ENCODE results near the gene DMD.

The DMD gene

DNA sequence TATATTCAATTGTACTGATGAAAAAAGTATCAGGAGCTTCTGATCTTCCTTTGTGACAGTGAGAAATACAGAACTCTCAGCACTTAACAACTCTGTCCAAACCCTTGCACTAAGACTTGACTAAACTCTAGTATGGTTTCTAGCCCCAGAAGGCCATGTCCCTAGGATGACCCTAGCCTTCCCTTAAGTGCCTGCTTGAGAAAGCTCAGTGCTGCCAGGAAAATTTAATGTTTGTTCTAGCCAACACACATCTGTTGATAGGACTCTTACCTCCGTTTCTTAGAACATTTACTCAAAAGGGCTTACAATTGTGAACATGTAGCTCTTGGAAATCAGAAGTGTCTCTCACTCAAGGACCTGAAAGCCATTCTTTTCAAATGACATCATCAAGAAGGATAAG is 1084.4 kb downstream of the DMD start:
- CTCF ChIA-PET: no interaction called here
- no peak for DNase-seq
- H3K4me3 Mint-ChIP-seq: no peak overlapping the region
- no peaks in the 10 kb centered on the region for H3K9me3 Mint-ChIP-seq
- no peak overlapping the region for H3K27ac Mint-ChIP-seq
- no peaks in the 10 kb centered on the region for H3K36me3 Mint-ChIP-seq
- no peaks in the 10 kb centered on the region for H3K27me3 Mint-ChIP-seq
- no peaks in the 10 kb centered on the region for H3K4me1 Mint-ChIP-seq

GRCh38 chrX:32118832-32119231 is 1092.5 kb downstream of the DMD start:
- no peak overlapping the region for H3K4me3 Mint-ChIP-seq
- no peaks in the 10 kb centered on the region for H3K4me1 Mint-ChIP-seq
- peaks cover 2% of the 10 kb centered on the region for H3K9me3 Mint-ChIP-seq

DNA sequence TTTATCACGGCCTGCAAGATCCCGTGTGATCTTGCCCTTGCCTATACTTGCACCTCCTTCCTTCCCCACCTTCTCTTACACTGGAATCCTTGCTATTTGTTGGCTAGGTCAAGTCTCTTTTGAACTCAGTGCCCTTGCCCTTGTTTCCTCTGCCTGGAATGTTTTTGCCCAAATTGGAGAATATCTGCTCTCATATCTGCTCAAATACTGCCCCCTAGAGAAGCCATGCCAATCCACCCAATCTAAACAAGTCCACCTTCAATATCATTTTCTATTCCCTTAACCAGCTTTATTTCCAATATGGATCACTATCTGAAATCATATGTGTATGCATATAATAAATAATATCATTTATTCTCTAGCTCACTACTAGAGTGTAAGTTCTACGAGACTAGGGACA is 1095.3 kb downstream of the DMD start:
- no peak overlapping the region for H3K27ac Mint-ChIP-seq
- CTCF ChIA-PET: no interaction called here
- peaks cover 2% of the 10 kb centered on the region for H3K9me3 Mint-ChIP-seq
- DNase-seq: no peak
- H3K36me3 Mint-ChIP-seq: no peaks in the 10 kb centered on the region
- H3K4me3 Mint-ChIP-seq: no peak overlapping the region
- H3K4me1 Mint-ChIP-seq: no peaks in the 10 kb centered on the region
- H3K27me3 Mint-ChIP-seq: no peaks in the 10 kb centered on the region

More at GRCh38 chrX:32118832-32119231, 1092.5 kb downstream of the DMD start:
- H3K36me3 Mint-ChIP-seq: no peaks in the 10 kb centered on the region
- no peak overlapping the region for H3K27ac Mint-ChIP-seq
- H3K27me3 Mint-ChIP-seq: no peaks in the 10 kb centered on the region
- CTCF ChIA-PET: no interaction called here
- no peak for DNase-seq

GRCh38 chrX:32087663-32088062 is 1123.7 kb downstream of the DMD start:
- Mint-ChIP-seq H3K4me1 (no peaks in the 10 kb centered on the region), H3K36me3 (no peaks in the 10 kb centered on the region), H3K27me3 (no peaks in the 10 kb centered on the region), H3K27ac (no peak overlapping the region), H3K9me3 (peaks cover under 1% of the 10 kb centered on the region), H3K4me3 (no peak overlapping the region)
- CTCF ChIA-PET: no interaction called here
- DNase-seq: no peak

- DNase-seq: no peak
- Mint-ChIP-seq H3K4me1 (no peaks in the 10 kb centered on the region), H3K4me3 (no peak overlapping the region), H3K36me3 (no peaks in the 10 kb centered on the region), H3K9me3 (peaks cover 1% of the 10 kb centered on the region), H3K27ac (no peak overlapping the region), H3K27me3 (no peaks in the 10 kb centered on the region)
- CTCF ChIA-PET: no interaction called here
Observed at GRCh38 chrX:32084757-32085156, 1126.6 kb downstream of the DMD start.

DNA sequence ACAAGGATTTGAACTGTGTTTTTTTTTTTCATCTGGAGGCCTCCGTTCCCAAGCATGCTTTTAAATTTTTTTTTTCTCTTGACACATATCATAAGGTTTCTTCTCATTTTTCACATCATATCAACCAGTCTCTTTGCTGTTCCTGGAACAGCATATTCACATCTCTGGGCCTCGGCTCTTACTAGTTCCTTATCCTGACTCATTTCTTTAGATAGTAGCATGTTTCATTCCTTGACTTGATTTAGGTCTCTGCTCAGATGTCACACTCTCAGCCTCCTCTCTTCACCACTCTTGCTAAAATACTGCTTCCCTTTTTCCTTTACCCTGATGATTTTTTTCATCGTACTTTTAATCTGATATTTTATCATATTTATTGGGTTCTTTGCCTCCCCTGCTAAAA is 1163.1 kb downstream of the DMD start:
- Mint-ChIP-seq H3K27ac (no peak overlapping the region), H3K4me3 (no peak overlapping the region), H3K9me3 (no peaks in the 10 kb centered on the region), H3K4me1 (no peaks in the 10 kb centered on the region), H3K36me3 (no peaks in the 10 kb centered on the region), H3K27me3 (no peaks in the 10 kb centered on the region)
- CTCF ChIA-PET: no interaction called here
- DNase-seq: no peak

GRCh38 chrX:32045149-32045548 is 1166.2 kb downstream of the DMD start:
- Mint-ChIP-seq H3K4me3 (no peak overlapping the region), H3K4me1 (no peaks in the 10 kb centered on the region), H3K27ac (no peak overlapping the region), H3K36me3 (no peaks in the 10 kb centered on the region), H3K9me3 (no peaks in the 10 kb centered on the region), H3K27me3 (no peaks in the 10 kb centered on the region)
- DNase-seq: no peak
- CTCF ChIA-PET: no interaction called here

- Mint-ChIP-seq H3K36me3 (no peaks in the 10 kb centered on the region), H3K27ac (no peak overlapping the region), H3K27me3 (no peaks in the 10 kb centered on the region), H3K4me1 (no peaks in the 10 kb centered on the region), H3K9me3 (no peaks in the 10 kb centered on the region), H3K4me3 (no peak overlapping the region)
- CTCF ChIA-PET: no interaction called here
- DNase-seq: no peak
Observed at GRCh38 chrX:32041181-32041580, 1170.2 kb downstream of the DMD start.

DNA sequence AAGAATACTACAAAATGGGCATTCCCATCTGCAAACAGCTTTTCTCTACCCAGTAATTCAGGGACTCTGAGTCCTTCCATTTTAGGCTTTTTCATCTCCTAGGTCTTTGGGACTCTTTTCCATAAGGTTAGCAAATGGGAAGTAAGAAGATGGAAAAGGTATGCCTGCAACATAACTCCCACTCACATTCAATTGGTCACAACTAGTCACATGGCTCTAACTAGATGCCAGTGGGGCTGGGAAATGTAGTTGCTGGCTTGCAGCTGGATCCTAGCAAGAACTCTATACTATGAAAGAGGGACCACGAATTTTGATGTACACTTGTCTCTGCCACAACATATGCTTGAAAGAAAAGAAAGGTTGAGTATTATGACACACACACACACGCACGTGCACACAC is 1184.6 kb downstream of the DMD start:
- H3K27ac Mint-ChIP-seq: no peak overlapping the region
- CTCF ChIA-PET: no interaction called here

GRCh38 chrX:32024072-32024471 is 1187.3 kb downstream of the DMD start:
- no peak overlapping the region for H3K4me3 Mint-ChIP-seq
- H3K36me3 Mint-ChIP-seq: no peaks in the 10 kb centered on the region
- no peak overlapping the region for H3K27ac Mint-ChIP-seq
- no peaks in the 10 kb centered on the region for H3K27me3 Mint-ChIP-seq
- CTCF ChIA-PET: no interaction called here
- no peak for DNase-seq
- H3K9me3 Mint-ChIP-seq: peaks cover 2% of the 10 kb centered on the region
- H3K4me1 Mint-ChIP-seq: no peaks in the 10 kb centered on the region

More for the DNA sequence above, 1184.6 kb downstream of the DMD start:
- peaks cover 2% of the 10 kb centered on the region for H3K9me3 Mint-ChIP-seq
- H3K36me3 Mint-ChIP-seq: no peaks in the 10 kb centered on the region
- H3K4me3 Mint-ChIP-seq: no peak overlapping the region
- H3K4me1 Mint-ChIP-seq: no peaks in the 10 kb centered on the region
- no peaks in the 10 kb centered on the region for H3K27me3 Mint-ChIP-seq
- no peak for DNase-seq

DNA sequence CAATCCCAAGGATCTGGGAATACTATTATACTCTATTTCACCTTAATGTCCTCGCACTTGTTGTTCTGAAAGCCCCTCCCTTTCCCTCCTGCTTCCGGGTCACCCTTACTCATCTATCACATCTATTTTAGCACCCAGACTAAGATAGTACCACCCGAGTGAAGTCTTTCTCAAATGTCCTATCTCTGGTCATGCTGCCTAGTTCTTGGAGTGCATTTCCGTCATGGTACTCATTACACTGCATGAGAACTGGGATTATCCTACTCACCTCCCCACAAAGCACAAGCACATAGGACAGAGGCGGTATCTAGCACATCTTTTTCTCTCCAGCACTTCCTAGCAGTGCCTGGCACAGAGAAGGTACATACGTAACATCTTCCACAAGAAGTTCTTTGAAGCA is 1195.2 kb downstream of the DMD start:
- DNase-seq: no peak
- no peaks in the 10 kb centered on the region for H3K4me1 Mint-ChIP-seq
- H3K27ac Mint-ChIP-seq: no peak overlapping the region
- H3K27me3 Mint-ChIP-seq: no peaks in the 10 kb centered on the region
- H3K36me3 Mint-ChIP-seq: no peaks in the 10 kb centered on the region
- peaks cover 10% of the 10 kb centered on the region for H3K9me3 Mint-ChIP-seq
- no peak overlapping the region for H3K4me3 Mint-ChIP-seq
- CTCF ChIA-PET: no interaction called here

- H3K27me3 Mint-ChIP-seq: no peaks in the 10 kb centered on the region
- CTCF ChIA-PET: no interaction called here
- no peaks in the 10 kb centered on the region for H3K36me3 Mint-ChIP-seq
- peaks cover 6% of the 10 kb centered on the region for H3K9me3 Mint-ChIP-seq
- no peak overlapping the region for H3K27ac Mint-ChIP-seq
- no peak for DNase-seq
- H3K4me3 Mint-ChIP-seq: no peak overlapping the region
- H3K4me1 Mint-ChIP-seq: no peaks in the 10 kb centered on the region
Observed at GRCh38 chrX:32010948-32011347, 1200.4 kb downstream of the DMD start.

GRCh38 chrX:32010212-32010611 is 1201.1 kb downstream of the DMD start:
- Mint-ChIP-seq H3K27me3 (no peaks in the 10 kb centered on the region), H3K36me3 (no peaks in the 10 kb centered on the region), H3K9me3 (peaks cover 6% of the 10 kb centered on the region), H3K4me1 (no peaks in the 10 kb centered on the region), H3K4me3 (no peak overlapping the region), H3K27ac (no peak overlapping the region)
- DNase-seq: no peak
- CTCF ChIA-PET: interaction anchor here (0.5 kb wide), 1 partner anchor 793 kb away, joined by 3 read pairs; no protein-coding TSS in a partner anchor

DNA sequence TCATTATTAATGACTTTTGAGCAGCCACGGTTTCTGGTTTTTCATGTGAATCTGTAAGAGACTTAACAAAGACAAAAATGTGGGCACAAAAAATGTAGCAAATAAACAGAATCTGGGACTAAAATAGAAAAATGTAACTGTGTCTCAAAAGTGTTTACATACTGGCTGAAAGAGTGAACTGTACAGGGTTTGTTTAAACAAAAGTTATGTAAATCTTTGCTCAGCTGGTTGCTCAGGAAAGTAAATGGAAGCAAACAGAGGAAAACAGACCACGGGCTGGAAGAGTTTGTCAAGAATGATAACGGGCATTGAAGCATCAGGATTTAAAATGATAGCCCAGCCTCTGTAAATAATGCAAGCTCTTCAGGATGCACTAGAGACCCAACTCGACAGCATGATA is 1217.7 kb downstream of the DMD start:
- H3K4me3 Mint-ChIP-seq: no peak overlapping the region
- CTCF ChIA-PET: no interaction called here
- DNase-seq: no peak
- H3K9me3 Mint-ChIP-seq: peaks cover 5% of the 10 kb centered on the region
- no peak overlapping the region for H3K27ac Mint-ChIP-seq
- no peaks in the 10 kb centered on the region for H3K27me3 Mint-ChIP-seq
- H3K36me3 Mint-ChIP-seq: no peaks in the 10 kb centered on the region
- no peaks in the 10 kb centered on the region for H3K4me1 Mint-ChIP-seq

DNA sequence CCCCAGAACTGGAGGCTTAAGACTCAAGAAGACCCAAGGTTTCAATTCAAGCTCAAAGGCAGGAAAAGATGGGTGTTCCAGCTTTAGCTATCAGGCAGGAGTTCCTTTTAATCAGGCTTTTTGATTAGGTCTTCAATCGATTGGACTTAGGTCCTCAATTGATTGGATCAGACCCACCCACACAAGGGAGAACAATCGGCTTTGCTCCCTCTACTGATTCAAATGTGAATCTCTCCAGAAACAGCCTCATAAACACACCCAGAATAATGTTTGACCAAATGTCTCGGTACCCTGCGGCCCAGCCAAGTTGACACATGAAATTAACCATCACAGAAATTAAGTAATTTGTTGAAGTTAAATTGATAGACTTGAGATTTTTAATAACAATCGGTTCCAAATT is 1222.4 kb downstream of the DMD start:
- CTCF ChIA-PET: no interaction called here
- no peaks in the 10 kb centered on the region for H3K27me3 Mint-ChIP-seq
- no peak for DNase-seq
- H3K4me1 Mint-ChIP-seq: no peaks in the 10 kb centered on the region
- no peak overlapping the region for H3K27ac Mint-ChIP-seq
- no peak overlapping the region for H3K4me3 Mint-ChIP-seq
- H3K9me3 Mint-ChIP-seq: peaks cover 6% of the 10 kb centered on the region
- H3K36me3 Mint-ChIP-seq: no peaks in the 10 kb centered on the region

GRCh38 chrX:31981546-31982062 is 1229.7 kb downstream of the DMD start:
- CTCF ChIA-PET: no interaction called here
- H3K9me3 Mint-ChIP-seq: peaks cover 7% of the 10 kb centered on the region
- H3K36me3 Mint-ChIP-seq: no peaks in the 10 kb centered on the region
- no peaks in the 10 kb centered on the region for H3K4me1 Mint-ChIP-seq
- no peaks in the 10 kb centered on the region for H3K27me3 Mint-ChIP-seq
- H3K4me3 Mint-ChIP-seq: no peak overlapping the region
- no peak for DNase-seq
- H3K27ac Mint-ChIP-seq: no peak overlapping the region

Measured in activated naive CD4-positive, alpha-beta T cell treated with anti-CD3 and anti-CD28 coated beads, Interleukin-2, amount 10 ng/mL, durations not matched to agents 7 days and 5 days (primary cell).